A549 (cell line): ENCODE data around the gene C1QC.

Experiments
- CBX2 ChIP-seq: fragments of 200-600 bp; sonication (generic); IDR thresholded peaks from 2 replicates; pipeline ENCODE4 v1.6.1; 2016; ENCODE audit warnings: low read depth, mild to moderate bottlenecking, borderline replicate concordance
- CTCF ChIP-seq: fragments of >200 bp; sonication (Bioruptor Twin); formaldehyde crosslinking; IDR thresholded peaks from 3 replicates; pipeline ENCODE4 v1.5.1; 2016
- MAFK ChIP-seq: fragments of 450-650 bp; IDR thresholded peaks from 2 replicates; pipeline ENCODE4 v1.6.1; 2014; ENCODE audit not compliant: partially characterized antibody
- REST ChIP-seq: fragments of 200-600 bp; sonication (generic); IDR thresholded peaks from 2 replicates; pipeline ENCODE4 v1.6.1; 2016; ENCODE audit warnings: antibody characterized with exemption, mild to moderate bottlenecking, moderate library complexity
- TF ChIP-seq, protein P1 (sequence below): fragments of 450-650 bp; IDR thresholded peaks from 2 replicates; pipeline ENCODE4 v1.6.1; 2014; ENCODE audit warnings: antibody characterized with exemption
- TF ChIP-seq, protein P2 (sequence below): IDR thresholded peaks from 2 replicates; pipeline ENCODE4 v1.6.1; 2012

DNA sequence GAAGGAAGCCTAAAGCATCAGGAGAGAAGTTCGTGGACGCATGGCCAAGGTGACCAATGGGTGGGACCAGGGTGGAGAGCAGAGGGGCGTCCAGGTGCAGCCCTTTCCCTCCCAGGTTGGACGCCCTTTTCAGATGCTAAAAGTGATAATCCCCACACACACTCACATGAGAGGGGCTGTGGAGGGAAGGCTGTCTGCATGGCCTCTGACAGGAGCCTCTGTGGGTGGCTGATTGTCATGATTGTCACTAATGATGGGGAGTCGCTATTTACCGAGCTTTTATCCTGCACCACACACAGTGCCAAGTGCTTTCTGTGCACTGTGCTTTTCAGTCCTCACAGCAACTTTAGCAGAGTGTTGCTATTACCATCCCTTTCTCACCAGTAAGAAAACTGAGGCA is 34.1 kb upstream of the C1QC start:
- TF ChIP-seq REST (no peak), MAFK (no peak), CTCF (no peak), CBX2 (no peak)
- TF ChIP-seq, protein P1, sequence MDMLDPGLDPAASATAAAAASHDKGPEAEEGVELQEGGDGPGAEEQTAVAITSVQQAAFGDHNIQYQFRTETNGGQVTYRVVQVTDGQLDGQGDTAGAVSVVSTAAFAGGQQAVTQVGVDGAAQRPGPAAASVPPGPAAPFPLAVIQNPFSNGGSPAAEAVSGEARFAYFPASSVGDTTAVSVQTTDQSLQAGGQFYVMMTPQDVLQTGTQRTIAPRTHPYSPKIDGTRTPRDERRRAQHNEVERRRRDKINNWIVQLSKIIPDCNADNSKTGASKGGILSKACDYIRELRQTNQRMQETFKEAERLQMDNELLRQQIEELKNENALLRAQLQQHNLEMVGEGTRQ = no peak
- TF ChIP-seq, protein P2, sequence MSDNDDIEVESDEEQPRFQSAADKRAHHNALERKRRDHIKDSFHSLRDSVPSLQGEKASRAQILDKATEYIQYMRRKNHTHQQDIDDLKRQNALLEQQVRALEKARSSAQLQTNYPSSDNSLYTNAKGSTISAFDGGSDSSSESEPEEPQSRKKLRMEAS = no peak
